Testis (tissue), 3 donors: ENCODE data around the gene KCNJ14. TPM values are rescaled to one million over a fixed set of nuclear protein-coding genes. Genes with fewer than 3 reads are reported as not detected.
A peak's percentile ranks its signal among the peaks of the same experiment; 100 is the strongest.

ENCODE experiments used
- DNase-seq: peaks from one replicate; pipeline ENCODE4 v3.0.0-alpha.2; 2019
- H3K27ac ChIP-seq, 2 donors: fragments of 200-600 bp; sonication (generic); one replicate each; pipeline ENCODE4 v1.5.1; 2019
- H3K27me3 ChIP-seq: fragments of 200-600 bp; sonication (generic); one replicate; pipeline ENCODE4 v1.5.1; 2019
- H3K36me3 ChIP-seq: fragments of 200-600 bp; sonication (generic); one replicate; pipeline ENCODE4 v1.5.1; 2017; ENCODE audit warnings: low read depth; ENCODE audit errors: missing control alignments
- H3K4me1 ChIP-seq: fragments of 200-600 bp; sonication (generic); one replicate; pipeline ENCODE4 v1.5.1; 2019
- H3K4me3 ChIP-seq, 2 donors: fragments of 200-600 bp; sonication (generic); one replicate each; pipeline ENCODE4 v1.5.1; 2017 to 2019
- H3K9me3 ChIP-seq: fragments of 200-600 bp; sonication (generic); one replicate; pipeline ENCODE4 v1.5.1; 2017
- POLR2A ChIP-seq: fragments of 450-650 bp; IDR thresholded peaks from one replicate; pipeline ENCODE4 v1.6.1; 2017; ENCODE audit warnings: antibody characterized with exemption, mild to moderate bottlenecking, moderate library complexity
- WGBS, 2 donors: methylation state at CpG; one replicate each; pipeline ENCODE4 v1.1.5; 2018; 5-methylcytosine and 5-hydroxymethylcytosine counted together
- intact Hi-C: fragments of 100-400 bp; cut with DNase I; formaldehyde crosslinking; loops from one replicate; pipeline ENCODE4 v1.15.1; 2023; ENCODE audit warnings: low total_unique reads
- polyA plus RNA-seq: library from polyadenylated mRNA; stranded (reverse); fragments of 350-450 nt; fragmentation: Illumina TruSeq; extraction: RNeasy Lipid Tissue Mini Kit (QIAGEN cat#74804); gene quantifications from one replicate; pipeline ENCODE4 v1.2.3, GENCODE V29; 2014; ENCODE audit warnings: low read depth, low replicate concordance; ENCODE audit not compliant: insufficient read depth
- total RNA-seq, 2 donors: library from RNA; depleted of rRNA; stranded (reverse); fragments of >200 nt; gene quantifications; one replicate each; pipeline ENCODE4 v1.2.3, GENCODE V29; 2016
- TF ChIP-seq, protein P1 (sequence below), 3 experiments: fragments of 450-650 bp in 2 of 3; fragments of 200-600 bp in 1 of 3; sonication (generic) in 1 of 3; IDR thresholded peaks; one replicate each; pipeline ENCODE4 v1.5.1; 2016 to 2019; ENCODE audit warnings: antibody characterized with exemption in 3 of 3, mild to moderate bottlenecking in 2 of 3, moderate library complexity in 1 of 3

KCNJ14 gene
- total and polyA plus RNA-seq, 3 donors from 2014 or later = 0.66 to 2.2 (median 1.6) TPM

GRCh38 chr19:48509467-48510194 is 54.3 kb downstream of the KCNJ14 start:
- Histone ChIP-seq H3K36me3 (no peaks in the 10 kb centered on the region), H3K9me3 (no peaks in the 10 kb centered on the region), H3K4me3 (no peak overlapping the region), H3K27ac (no peak overlapping the region), H3K27me3 (no peaks in the 10 kb centered on the region), H3K4me1 (peaks cover 8% of the 10 kb centered on the region)
- TF ChIP-seq, protein P1, sequence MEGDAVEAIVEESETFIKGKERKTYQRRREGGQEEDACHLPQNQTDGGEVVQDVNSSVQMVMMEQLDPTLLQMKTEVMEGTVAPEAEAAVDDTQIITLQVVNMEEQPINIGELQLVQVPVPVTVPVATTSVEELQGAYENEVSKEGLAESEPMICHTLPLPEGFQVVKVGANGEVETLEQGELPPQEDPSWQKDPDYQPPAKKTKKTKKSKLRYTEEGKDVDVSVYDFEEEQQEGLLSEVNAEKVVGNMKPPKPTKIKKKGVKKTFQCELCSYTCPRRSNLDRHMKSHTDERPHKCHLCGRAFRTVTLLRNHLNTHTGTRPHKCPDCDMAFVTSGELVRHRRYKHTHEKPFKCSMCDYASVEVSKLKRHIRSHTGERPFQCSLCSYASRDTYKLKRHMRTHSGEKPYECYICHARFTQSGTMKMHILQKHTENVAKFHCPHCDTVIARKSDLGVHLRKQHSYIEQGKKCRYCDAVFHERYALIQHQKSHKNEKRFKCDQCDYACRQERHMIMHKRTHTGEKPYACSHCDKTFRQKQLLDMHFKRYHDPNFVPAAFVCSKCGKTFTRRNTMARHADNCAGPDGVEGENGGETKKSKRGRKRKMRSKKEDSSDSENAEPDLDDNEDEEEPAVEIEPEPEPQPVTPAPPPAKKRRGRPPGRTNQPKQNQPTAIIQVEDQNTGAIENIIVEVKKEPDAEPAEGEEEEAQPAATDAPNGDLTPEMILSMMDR (IDR thresholded peaks at IDR 0.05) = no peak
- no peak for TF ChIP-seq POLR2A
- no peak for DNase-seq
- intact Hi-C loops = loop anchor here (10.0 kb wide), 1 partner anchor 75 kb away; no protein-coding TSS in a partner anchor
- WGBS, 2 donors = 52 to 64% methylated on average over 7 to 12 of the region's 12 CpGs

- TF ChIP-seq, protein P1 (IDR thresholded peaks at IDR 0.05) = no peak
- TF ChIP-seq POLR2A = no peak
- no peaks in the 10 kb centered on the region for H3K9me3 ChIP-seq
- DNase-seq = peak; percentile 88
- H3K27me3 ChIP-seq = no peaks in the 10 kb centered on the region
- H3K36me3 ChIP-seq = no peaks in the 10 kb centered on the region
- H3K4me1 ChIP-seq = peaks cover 8% of the 10 kb centered on the region
- peak overlapping the region in 1 of 2 donors; percentile 26 for H3K4me3 ChIP-seq
- H3K27ac ChIP-seq = no peak overlapping the region
- 7 to 9% methylated on average over 21 to 24 of the region's 24 CpGs for WGBS, 2 donors
- intact Hi-C loops = no loop called here
These were observed 55.3 kb downstream of the KCNJ14 start for GRCh38 chr19:48510421-48511268.

GRCh38 chr19:48511321-48511731 is 56.0 kb downstream of the KCNJ14 start:
- DNase-seq = no peak

GRCh38 chr19:48511800-48512503 is 56.6 kb downstream of the KCNJ14 start, which contains the start of gene LMTK3:
Gene LMTK3, minus strand, starts transcription at chr19:48511835. Its CDS starts 259 bp downstream, at chr19:48511576.
- no peaks in the 10 kb centered on the region for H3K9me3 ChIP-seq
- H3K27ac ChIP-seq = no peak within 1 kb of the TSS
- intact Hi-C loops = no loop called here
- TF ChIP-seq, protein P1 (IDR thresholded peaks at IDR 0.05) = no peak
- TF ChIP-seq POLR2A = no peak
- peaks cover 8% of the 10 kb centered on the region for H3K4me1 ChIP-seq
- no peaks in the 10 kb centered on the region for H3K36me3 ChIP-seq
- peak within 1 kb of the TSS in 1 of 2 donors; percentile 26 for H3K4me3 ChIP-seq
- H3K27me3 ChIP-seq = no peaks in the 10 kb centered on the region
- 6% methylated on average over 25 to 29 of the region's 32 CpGs for WGBS, 2 donors
- DNase-seq = peak; percentile 58

More at GRCh38 chr19:48511321-48511731, 56.0 kb downstream of the KCNJ14 start:
- H3K4me3 ChIP-seq = peak overlapping the region in 1 of 2 donors; percentile 26
- H3K36me3 ChIP-seq = no peaks in the 10 kb centered on the region
- H3K4me1 ChIP-seq = peaks cover 8% of the 10 kb centered on the region
- H3K27ac ChIP-seq = no peak overlapping the region
- intact Hi-C loops = no loop called here
- H3K27me3 ChIP-seq = no peaks in the 10 kb centered on the region
- no peaks in the 10 kb centered on the region for H3K9me3 ChIP-seq
- TF ChIP-seq, protein P1 (IDR thresholded peaks at IDR 0.05) = no peak
- TF ChIP-seq POLR2A = no peak
- WGBS, 2 donors = 0 to 3% methylated on average over 6 to 31 of the region's 32 CpGs
